Naive B cell (primary cell): ENCODE data around the gene POLR2I. TPM values are rescaled to one million over a fixed set of nuclear protein-coding genes. Genes with fewer than 3 reads are reported as not detected.
A peak's percentile ranks its signal among the peaks of the same experiment; 100 is the strongest.

Experiments
- ATAC-seq, 2 donors: fragments of 150-1000 bp; cut with Tn5 transposase; 2 replicates each; pipeline ENCODE4 v1.10.0; 2021; ENCODE audit warnings: low read depth in 2 of 2, mild to moderate bottlenecking in 2 of 2, moderate library complexity in 2 of 2
- DNase-seq: peaks from one replicate; pipeline ENCODE4 v3.0.0; 2022
- H3K27ac Mint-ChIP-seq, 6 donors: one replicate each; pipeline ENCODE4 v1.8.0; 2020 to 2022; ENCODE audit warnings: mild to moderate bottlenecking in 6 of 6, mixed read lengths in 6 of 6, moderate library complexity in 5 of 6, inconsistent platforms in 2 of 6
- H3K27me3 Mint-ChIP-seq, 3 donors: one replicate each; pipeline ENCODE4 v1.8.0; 2021 to 2022; ENCODE audit warnings: mixed read lengths in 3 of 3, mild to moderate bottlenecking in 1 of 3
- H3K36me3 Mint-ChIP-seq, 2 donors: one replicate each; pipeline ENCODE4 v1.8.0; 2020 to 2022; ENCODE audit warnings: mixed read lengths in 2 of 2, inconsistent platforms in 1 of 2, mild to moderate bottlenecking in 1 of 2
- H3K4me1 Mint-ChIP-seq, 3 donors: one replicate each; pipeline ENCODE4 v1.8.0; 2020 to 2022; ENCODE audit warnings: mixed read lengths in 3 of 3, inconsistent platforms in 1 of 3, mild to moderate bottlenecking in 1 of 3, moderate library complexity in 1 of 3
- H3K4me3 Mint-ChIP-seq, 8 donors: one replicate each; pipeline ENCODE4 v1.8.0; 2020 to 2022; ENCODE audit warnings: mild to moderate bottlenecking in 8 of 8, mixed read lengths in 8 of 8, moderate library complexity in 8 of 8, inconsistent platforms in 2 of 8
- H3K9me3 Mint-ChIP-seq, 7 donors: one replicate each; pipeline ENCODE4 v1.8.0; 2020 to 2022; ENCODE audit warnings: mixed read lengths in 7 of 7, mild to moderate bottlenecking in 5 of 7, inconsistent platforms in 2 of 7, moderate library complexity in 1 of 7
- polyA plus RNA-seq, 6 donors: library from polyadenylated mRNA; unstranded; fragments of 300-500 nt; fragmentation: Illumina TruSeq; gene quantifications; one replicate each; pipeline ENCODE4 v1.2.3, GENCODE V29; 2021; ENCODE audit warnings: low read depth in 6 of 6

The POLR2I gene
- polyA plus RNA-seq, 6 donors from 2014 or later, result 112 to 139 (median 126) TPM

DNA sequence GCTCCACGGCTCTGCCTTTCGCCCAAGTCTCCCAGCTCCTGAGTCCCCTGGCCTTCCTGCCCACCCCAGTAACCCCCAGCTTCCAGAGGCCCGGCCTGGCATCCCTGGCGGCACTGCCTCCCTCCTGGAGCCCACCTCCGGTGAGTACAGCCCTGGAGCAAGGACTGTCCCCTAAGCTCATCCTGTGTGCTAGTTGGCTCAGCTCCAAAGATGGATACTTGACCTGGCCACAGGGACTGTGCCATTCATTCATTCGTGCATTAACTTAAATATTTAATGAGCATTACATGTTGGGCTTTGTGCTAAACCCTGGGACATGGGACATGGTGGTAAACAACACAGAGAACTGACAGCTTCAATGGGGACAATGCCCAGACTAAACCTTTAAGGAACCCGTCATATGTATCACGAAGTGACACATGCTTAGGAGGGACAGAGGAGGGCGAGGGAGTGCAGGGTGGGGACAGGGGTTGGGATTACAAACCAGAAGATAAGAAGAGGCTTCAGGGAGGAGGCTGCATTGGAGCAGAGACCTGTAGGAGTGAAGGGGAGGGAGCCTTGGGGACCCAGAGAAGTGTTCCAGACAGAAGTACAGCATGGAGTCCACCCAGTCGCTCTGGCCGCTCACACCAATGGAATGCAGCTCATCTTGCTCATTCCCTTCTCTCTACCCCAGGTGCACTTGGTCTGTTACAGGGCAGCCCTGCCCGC lies 10.7 kb downstream of the POLR2I start:
- DNase-seq (no peak), ATAC-seq (no peak)
- peak overlapping the region in 3 of 6 donors; percentile 28 to 42 (median 33) for H3K27ac Mint-ChIP-seq
- no peak overlapping the region for H3K4me3 Mint-ChIP-seq
- H3K36me3 Mint-ChIP-seq, result no peaks in the 10 kb centered on the region
- H3K4me1 Mint-ChIP-seq, result peaks cover 0 to 3% (median 0%) of the 10 kb centered on the region in 3 donors
- H3K27me3 Mint-ChIP-seq, result no peaks in the 10 kb centered on the region
- H3K9me3 Mint-ChIP-seq, result no peaks in the 10 kb centered on the region

DNA sequence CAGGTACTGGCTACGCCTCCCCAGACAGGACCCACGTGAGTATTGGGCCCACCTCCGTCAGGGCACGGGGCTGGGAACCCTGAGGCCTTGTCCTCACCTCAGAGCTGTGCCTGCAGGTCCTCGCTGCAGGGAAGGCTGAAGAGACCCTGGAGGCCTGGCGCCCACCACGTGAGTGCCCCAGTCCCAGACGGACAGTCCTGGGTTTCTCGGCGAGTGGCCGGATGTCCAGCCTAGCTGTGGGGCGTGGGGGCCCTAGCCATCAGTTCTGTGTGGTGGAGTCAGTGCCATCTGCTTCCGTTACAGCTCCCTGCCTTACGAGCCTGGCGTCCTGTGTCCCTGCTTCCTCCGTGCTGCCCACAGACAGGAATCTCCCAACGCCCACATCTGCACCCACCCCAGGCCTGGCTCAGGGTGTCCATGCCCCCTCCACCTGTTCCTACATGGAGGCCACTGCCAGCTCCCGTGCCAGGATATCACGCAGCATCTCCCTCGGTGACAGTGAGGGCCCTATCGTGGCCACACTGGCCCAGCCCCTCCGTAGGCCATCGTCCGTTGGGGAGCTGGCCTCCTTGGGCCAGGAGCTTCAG lies 11.5 kb downstream of the POLR2I start:
- H3K4me1 Mint-ChIP-seq, result peaks cover 0 to 3% (median 0%) of the 10 kb centered on the region in 3 donors
- H3K9me3 Mint-ChIP-seq, result no peaks in the 10 kb centered on the region
- ATAC-seq (no peak), DNase-seq (no peak)
- H3K27me3 Mint-ChIP-seq, result no peaks in the 10 kb centered on the region
- H3K27ac Mint-ChIP-seq, result peak overlapping the region in 1 of 6 donors; percentile 24
- H3K36me3 Mint-ChIP-seq, result no peaks in the 10 kb centered on the region
- no peak overlapping the region for H3K4me3 Mint-ChIP-seq

DNA sequence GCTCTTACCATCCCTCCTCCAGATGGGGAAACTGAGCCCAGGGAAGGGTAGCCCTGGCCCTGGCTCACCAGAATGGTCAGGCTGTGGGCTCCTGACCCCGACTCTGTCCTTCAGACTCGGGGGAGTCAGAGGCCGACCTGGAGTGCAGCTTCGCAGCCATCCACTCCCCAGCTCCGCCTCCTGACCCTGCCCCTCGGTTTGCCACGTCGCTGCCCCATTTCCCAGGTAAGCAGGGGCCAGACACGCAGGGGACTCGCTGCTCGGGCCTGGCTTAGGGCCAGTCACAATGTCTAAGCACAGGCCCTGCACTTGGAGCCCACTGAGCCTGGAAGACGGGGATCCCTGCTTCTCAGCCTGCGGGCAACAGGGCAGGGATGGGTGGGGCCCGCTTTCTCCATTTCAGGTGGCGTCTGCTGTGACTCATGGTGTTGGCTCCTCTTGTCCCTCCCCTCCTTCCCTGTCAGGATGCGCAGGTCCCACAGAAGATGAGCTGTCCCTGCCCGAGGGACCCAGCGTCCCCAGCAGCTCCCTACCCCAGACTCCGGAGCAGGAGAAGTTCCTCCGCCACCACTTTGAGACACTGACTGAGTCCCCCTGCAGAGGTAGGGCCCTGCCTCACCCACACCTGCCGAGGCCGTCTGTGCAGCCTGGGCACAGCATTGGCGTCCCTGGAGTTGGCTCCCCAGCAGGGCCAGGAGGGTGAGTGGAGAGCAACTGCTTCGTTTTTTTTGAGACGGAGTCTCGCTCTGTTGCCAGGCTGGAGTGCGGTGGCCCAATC lies 12.9 kb downstream of the POLR2I start:
- Mint-ChIP-seq H3K27ac (no peak overlapping the region), H3K9me3 (no peaks in the 10 kb centered on the region), H3K27me3 (no peaks in the 10 kb centered on the region), H3K4me3 (no peak overlapping the region), H3K4me1 (peaks cover 0 to 3% (median 0%) of the 10 kb centered on the region in 3 donors), H3K36me3 (no peaks in the 10 kb centered on the region)
- no peak for DNase-seq
- no peak for ATAC-seq

DNA sequence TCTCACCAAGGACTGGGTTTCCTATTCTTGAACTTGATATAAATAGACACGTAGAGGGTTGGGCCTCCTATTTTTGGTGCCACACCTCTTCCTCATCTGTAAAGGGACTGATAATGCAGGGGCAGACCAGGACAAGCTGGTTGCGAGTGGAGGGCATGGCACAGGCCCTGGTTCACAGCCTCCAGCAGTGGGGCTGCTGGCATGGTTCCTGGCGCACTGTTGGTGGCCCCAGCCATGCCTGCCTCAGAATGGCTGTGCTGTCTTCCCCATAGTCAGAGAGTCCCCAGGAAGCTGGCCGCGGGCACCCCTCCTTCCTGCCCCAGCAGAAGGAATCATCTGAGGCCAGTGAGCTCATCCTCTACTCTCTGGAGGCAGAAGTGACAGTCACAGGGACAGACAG lies 14.2 kb downstream of the POLR2I start:
- DNase-seq, result no peak
- Mint-ChIP-seq H3K4me3 (peak overlapping the region in 1 of 8 donors; percentile 29), H3K4me1 (no peaks in the 10 kb centered on the region), H3K27me3 (no peaks in the 10 kb centered on the region), H3K27ac (no peak overlapping the region), H3K9me3 (no peaks in the 10 kb centered on the region), H3K36me3 (no peaks in the 10 kb centered on the region)
- no peak for ATAC-seq

DNA sequence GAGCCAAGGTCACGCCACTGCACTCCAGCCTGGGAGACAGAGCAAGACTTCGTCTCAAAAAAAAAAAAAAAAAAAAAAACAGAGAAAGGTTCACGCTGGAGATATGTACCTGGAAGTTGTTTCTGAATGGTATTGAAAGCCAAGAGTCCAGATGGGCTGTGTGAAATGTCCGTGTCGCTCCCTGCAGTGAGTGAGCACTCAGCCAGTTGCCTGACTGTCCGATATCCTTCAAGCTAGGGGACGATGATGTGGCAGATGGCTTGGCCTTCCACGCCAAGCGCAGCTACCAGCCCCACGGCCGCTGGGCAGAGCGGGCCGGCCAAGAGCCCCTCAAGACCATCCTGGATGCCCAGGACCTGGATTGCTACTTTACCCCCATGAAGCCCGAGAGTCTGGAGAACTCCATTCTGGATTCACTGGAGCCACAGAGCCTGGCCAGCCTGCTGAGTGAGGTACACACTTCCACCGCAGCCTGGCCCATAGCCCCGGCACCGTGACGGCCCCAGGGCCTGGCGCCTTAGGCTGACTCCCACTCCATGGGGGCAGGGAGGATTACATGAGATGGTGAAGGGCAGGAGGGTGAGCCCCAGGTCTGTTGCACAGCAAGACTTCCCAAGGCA lies 15.4 kb downstream of the POLR2I start:
- H3K36me3 Mint-ChIP-seq, result no peaks in the 10 kb centered on the region
- H3K4me3 Mint-ChIP-seq, result no peak overlapping the region
- H3K9me3 Mint-ChIP-seq, result no peaks in the 10 kb centered on the region
- ATAC-seq (no peak), DNase-seq (no peak)
- H3K27ac Mint-ChIP-seq, result peak overlapping the region in 1 of 6 donors; percentile 24
- no peaks in the 10 kb centered on the region for H3K4me1 Mint-ChIP-seq
- H3K27me3 Mint-ChIP-seq, result no peaks in the 10 kb centered on the region

DNA sequence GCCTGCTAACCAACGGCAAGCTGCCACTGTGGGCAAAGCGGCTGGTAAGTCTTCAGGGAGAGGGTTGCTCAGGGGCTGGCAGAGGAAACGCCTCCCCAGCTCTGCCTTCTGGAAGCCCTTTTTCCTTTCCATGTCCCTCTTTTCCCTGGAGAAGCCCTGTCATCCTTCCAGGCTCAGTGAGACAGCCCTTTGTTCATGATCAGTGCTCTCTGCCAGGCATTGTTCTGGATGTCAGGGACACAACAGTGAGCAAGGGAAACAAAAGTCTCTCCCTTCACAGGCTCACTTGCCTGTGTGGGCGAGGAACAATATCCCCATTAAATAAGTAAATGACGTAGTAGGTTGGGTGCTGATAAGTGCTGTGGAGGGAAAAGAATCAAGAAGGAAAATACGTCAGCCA lies 17.6 kb downstream of the POLR2I start:
- ATAC-seq (no peak), DNase-seq (no peak)
- H3K4me3 Mint-ChIP-seq, result no peak overlapping the region
- no peaks in the 10 kb centered on the region for H3K36me3 Mint-ChIP-seq
- no peaks in the 10 kb centered on the region for H3K9me3 Mint-ChIP-seq
- H3K27ac Mint-ChIP-seq, result no peak overlapping the region
- H3K27me3 Mint-ChIP-seq, result no peaks in the 10 kb centered on the region
- no peaks in the 10 kb centered on the region for H3K4me1 Mint-ChIP-seq

DNA sequence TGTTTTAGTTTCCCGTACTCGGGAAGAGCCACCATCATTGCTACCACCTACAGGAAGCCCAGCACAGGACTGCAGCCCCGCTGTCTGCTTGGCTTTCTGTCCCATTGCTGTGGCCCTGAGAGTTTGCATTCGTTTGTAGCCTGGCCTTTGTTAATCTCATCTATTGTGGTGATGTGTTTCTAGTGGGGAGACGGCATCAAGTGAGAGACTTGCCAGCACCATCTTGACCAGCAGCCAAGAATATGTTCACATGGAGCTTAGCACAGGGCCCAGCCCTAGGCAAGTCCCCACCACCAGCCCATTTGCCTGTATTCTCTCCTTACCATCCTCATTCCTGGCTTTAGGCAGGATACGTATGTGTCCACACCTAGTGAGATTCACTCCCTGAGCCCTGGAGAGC lies 21.0 kb downstream of the POLR2I start:
- ATAC-seq, result no peak

DNA sequence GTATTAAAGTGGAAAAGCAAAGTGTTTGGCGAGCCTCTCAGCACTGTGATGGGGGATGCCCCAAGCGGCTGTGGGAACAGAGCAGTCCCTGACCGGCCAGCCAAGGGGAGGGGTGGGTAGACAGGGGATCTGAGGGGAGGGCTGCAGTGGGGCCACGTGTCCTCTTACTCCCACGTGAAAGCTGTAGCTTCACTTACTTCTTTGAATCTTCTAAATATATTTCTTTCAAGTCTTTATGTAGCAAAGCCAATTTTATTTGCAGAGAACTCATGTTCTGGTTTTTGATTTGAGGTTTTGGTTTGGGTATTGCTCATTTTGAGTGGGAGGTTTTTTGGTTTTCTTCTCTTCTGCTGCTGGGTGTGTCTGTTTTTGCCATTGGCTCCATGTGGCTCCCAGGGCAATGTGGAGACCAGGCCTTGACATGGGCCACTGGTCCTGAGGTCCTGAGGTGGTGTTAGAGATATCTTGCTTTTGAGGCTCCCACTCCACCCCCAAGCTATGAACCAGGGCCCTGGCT lies 21.5 kb downstream of the POLR2I start:
- ATAC-seq (no peak), DNase-seq (no peak)
- Mint-ChIP-seq H3K4me1 (no peaks in the 10 kb centered on the region), H3K27me3 (no peaks in the 10 kb centered on the region), H3K4me3 (no peak overlapping the region), H3K27ac (peak overlapping the region in 2 of 6 donors; percentile 4 to 47), H3K36me3 (no peaks in the 10 kb centered on the region), H3K9me3 (no peaks in the 10 kb centered on the region)

More for the DNA sequence above, 21.0 kb downstream of the POLR2I start:
- Mint-ChIP-seq H3K4me1 (no peaks in the 10 kb centered on the region), H3K36me3 (no peaks in the 10 kb centered on the region), H3K27ac (peak overlapping the region in 2 of 6 donors; percentile 6 to 58), H3K27me3 (no peaks in the 10 kb centered on the region), H3K9me3 (no peaks in the 10 kb centered on the region), H3K4me3 (no peak overlapping the region)
- no peak for DNase-seq

DNA sequence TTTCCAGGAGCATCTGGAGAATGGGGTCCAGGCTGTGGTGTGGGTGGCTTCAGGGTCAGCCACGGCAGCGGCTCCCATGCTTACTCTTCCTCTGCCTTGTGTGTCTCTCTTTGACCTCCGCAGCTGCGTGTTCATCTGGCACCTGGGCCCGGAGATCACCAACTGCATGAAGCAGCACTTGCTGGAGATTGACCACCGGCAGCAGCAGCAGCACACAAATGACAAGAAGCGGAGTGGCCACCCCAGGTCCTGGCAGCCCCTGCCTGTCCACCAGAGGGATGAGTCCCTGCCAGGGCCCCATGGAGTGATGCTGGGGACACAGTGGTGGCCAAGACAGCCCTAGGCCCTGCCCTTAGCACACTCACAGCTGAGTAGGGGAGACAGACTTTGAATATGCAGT lies 22.1 kb downstream of the POLR2I start:
- ATAC-seq (no peak), DNase-seq (no peak)
- Mint-ChIP-seq H3K9me3 (no peaks in the 10 kb centered on the region), H3K27me3 (no peaks in the 10 kb centered on the region), H3K4me1 (no peaks in the 10 kb centered on the region), H3K27ac (peak overlapping the region in 1 of 6 donors; percentile 44), H3K4me3 (no peak overlapping the region), H3K36me3 (no peaks in the 10 kb centered on the region)

DNA sequence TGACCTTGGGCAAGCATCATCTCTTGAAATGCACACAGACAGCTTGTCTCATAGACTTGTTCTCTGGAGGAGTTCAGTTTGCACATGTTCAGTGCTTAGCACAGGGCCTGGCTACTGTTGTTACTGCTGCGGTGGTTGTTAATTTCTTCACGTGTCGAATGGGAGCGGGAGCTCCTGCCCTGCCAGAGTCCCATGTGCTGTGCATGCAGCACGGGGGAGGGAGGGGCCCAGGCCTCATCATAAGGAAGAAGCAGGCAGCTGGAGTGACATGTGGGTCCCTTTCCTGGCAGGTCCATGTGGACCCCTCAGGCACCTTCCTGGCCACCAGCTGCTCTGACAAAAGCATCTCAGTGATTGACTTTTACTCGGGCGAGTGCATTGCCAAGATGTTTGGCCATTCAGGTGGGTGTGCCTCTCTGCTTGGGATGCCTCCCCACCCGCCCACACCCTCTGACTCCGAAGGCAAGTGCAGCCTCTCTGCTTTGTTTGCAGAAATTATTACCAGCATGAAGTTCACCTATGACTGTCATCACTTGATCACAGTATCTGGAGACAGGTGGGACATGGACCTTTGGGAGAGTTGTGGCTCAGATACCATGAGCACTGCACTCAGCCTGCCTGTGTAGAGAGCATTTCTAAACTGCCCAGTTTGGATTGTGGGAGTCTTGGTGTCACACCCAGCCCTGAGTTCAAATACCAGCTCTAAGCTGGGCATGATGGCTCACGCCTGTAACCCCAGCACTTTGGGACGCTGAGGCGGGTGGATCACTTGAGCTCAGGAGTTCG lies 23.6 kb downstream of the POLR2I start:
- Mint-ChIP-seq H3K27ac (peak overlapping the region in 1 of 6 donors; percentile 62), H3K27me3 (no peaks in the 10 kb centered on the region), H3K4me3 (no peak overlapping the region), H3K4me1 (no peaks in the 10 kb centered on the region), H3K9me3 (no peaks in the 10 kb centered on the region), H3K36me3 (no peaks in the 10 kb centered on the region)
- DNase-seq (no peak), ATAC-seq (no peak)

DNA sequence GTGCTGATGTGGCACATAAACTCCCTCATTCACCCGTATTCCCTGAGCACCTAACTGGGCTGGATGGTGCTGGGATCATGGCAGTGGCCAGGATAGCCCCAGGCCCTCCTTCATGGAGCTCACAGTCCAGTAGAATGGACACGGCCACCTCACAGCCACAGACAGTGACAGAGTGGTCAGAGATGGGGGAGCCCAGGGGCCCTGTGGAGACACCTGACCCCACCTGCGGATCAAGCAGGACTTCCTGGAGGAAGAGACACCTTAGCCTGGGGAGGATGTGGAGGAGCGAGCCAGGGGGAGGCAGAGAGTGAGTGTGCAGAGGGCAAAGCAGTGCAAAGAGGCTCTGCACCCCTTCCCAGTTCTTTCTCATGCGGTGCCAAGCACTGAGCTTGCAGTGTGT lies 24.8 kb downstream of the POLR2I start:
- Mint-ChIP-seq H3K4me1 (no peaks in the 10 kb centered on the region), H3K9me3 (no peaks in the 10 kb centered on the region), H3K4me3 (no peak overlapping the region), H3K27me3 (no peaks in the 10 kb centered on the region), H3K36me3 (no peaks in the 10 kb centered on the region), H3K27ac (peak overlapping the region in 1 of 6 donors; percentile 58)
- ATAC-seq (no peak), DNase-seq (no peak)

DNA sequence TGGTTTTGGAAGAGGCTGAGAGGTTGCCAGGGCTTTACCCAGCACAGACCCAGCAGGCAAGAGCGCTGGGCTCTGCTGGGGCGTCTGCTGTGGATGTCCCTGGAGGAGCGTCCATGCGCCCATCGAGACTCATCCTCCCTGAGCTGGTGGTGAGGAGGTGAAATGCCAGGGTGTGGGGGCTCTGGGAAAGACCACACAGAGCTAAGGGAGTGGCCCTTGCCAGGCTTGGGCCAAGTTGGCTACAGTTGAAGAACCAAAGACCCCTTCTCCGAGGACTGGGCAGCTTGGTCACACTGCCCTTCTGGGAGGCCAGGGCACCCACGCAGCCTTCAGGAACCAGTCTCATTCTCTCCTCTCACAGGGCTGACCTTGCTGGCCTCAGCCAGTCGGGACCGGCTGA lies 28.3 kb downstream of the POLR2I start:
- Mint-ChIP-seq H3K4me3 (no peak overlapping the region), H3K27ac (no peak overlapping the region), H3K9me3 (no peaks in the 10 kb centered on the region), H3K27me3 (no peaks in the 10 kb centered on the region), H3K36me3 (no peaks in the 10 kb centered on the region), H3K4me1 (no peaks in the 10 kb centered on the region)
- DNase-seq (no peak), ATAC-seq (no peak)
